H1 (cell line): ENCODE measurements around the gene B9D1. TPM values are rescaled to one million over a fixed set of nuclear protein-coding genes. Genes with fewer than 3 reads are reported as not detected.

Experiments
- CTCF ChIA-PET: fragments of 300-600 bp; sonication (Branson Sonifier 250); formaldehyde crosslinking; loops from one replicate; lab custom pipeline; 2021; ENCODE audit not compliant: partially characterized antibody; lab: Charles Lee
- POLR2A ChIA-PET: fragments of 300-600 bp; sonication (Branson Sonifier 250); formaldehyde crosslinking; loops from one replicate; lab custom pipeline; 2021; ENCODE audit warnings: inconsistent platforms; ENCODE audit not compliant: partially characterized antibody; lab: Charles Lee
- DNase-seq, 2 experiments: peaks; one replicate each; pipeline versions ENCODE4 v3.0.0 to v3.0.0-alpha.2; 2010 to 2022; ENCODE audit warnings: low spot score in 2 of 2, low read depth in 1 of 2, mixed read lengths in 1 of 2
- FAIRE-seq: peaks from 2 replicates; lab custom pipeline; 2011; peaks lifted over from hg19 to GRCh38; lab: Jason Lieb, UNC
- H2AFZ ChIP-seq: 2 replicates; pipeline ENCODE4 v1.8.1; 2012; ENCODE audit warnings: low read length, inconsistent platforms
- H2AK5ac ChIP-seq: 2 replicates; pipeline ENCODE4 v1.6.1; 2013; ENCODE audit warnings: low read depth, low read length
- H2BK120ac ChIP-seq: replicated peaks from 2 replicates; pipeline ENCODE3; 2013; ENCODE audit warnings: low read depth, low read length, inconsistent platforms
- H2BK12ac ChIP-seq: 2 replicates; pipeline ENCODE4 v1.6.1; 2013; ENCODE audit warnings: low read depth, low read length
- H2BK15ac ChIP-seq: 2 replicates; pipeline ENCODE4 v1.6.1; 2013; ENCODE audit warnings: low read length
- H2BK20ac ChIP-seq: 2 replicates; pipeline ENCODE4 v1.6.1; 2013; ENCODE audit warnings: low read length
- H2BK5ac ChIP-seq: 2 replicates; pipeline ENCODE4 v1.6.1; 2013; ENCODE audit warnings: low read depth, low read length
- H3K14ac ChIP-seq: 2 replicates; pipeline ENCODE4 v1.6.1; 2013; ENCODE audit warnings: inconsistent platforms; ENCODE audit not compliant: insufficient read length
- H3K18ac ChIP-seq: 2 replicates; pipeline ENCODE4 v1.6.1; 2013; ENCODE audit warnings: low read length; ENCODE audit errors: extremely low read depth
- H3K23ac ChIP-seq: 2 replicates; pipeline ENCODE4 v1.6.1; 2013; ENCODE audit warnings: inconsistent platforms; ENCODE audit not compliant: insufficient read length
- H3K23me2 ChIP-seq: 2 replicates; pipeline ENCODE4 v1.6.1; 2013; ENCODE audit warnings: low read depth, low read length
- H3K27ac ChIP-seq: 2 replicates; pipeline ENCODE4 v1.6.1; 2011; ENCODE audit warnings: low read depth, low read length, inconsistent platforms
- H3K27me3 ChIP-seq, 4 experiments: replicated peaks in 1 of 4; 1 replicate in 1 of 4; 2 replicates in 3 of 4; pipeline versions ENCODE4 v1.6.1 to v1.8.1; 2011 to 2013; ENCODE audit warnings: low read length in 3 of 4, mild to moderate bottlenecking in 3 of 4, inconsistent platforms in 2 of 4, mixed read lengths in 2 of 4, moderate library complexity in 1 of 4; ENCODE audit not compliant: control insufficient read depth in 3 of 4, insufficient read depth in 3 of 4; ENCODE audit errors: extremely low read depth in 1 of 4
- H3K36me3 ChIP-seq, 4 experiments: 2 replicates each; pipeline versions ENCODE4 v1.6.1 to v1.8.1; 2011 to 2013; ENCODE audit warnings: mild to moderate bottlenecking in 4 of 4, low read length in 3 of 4, moderate library complexity in 2 of 4, control low read depth in 1 of 4, inconsistent platforms in 1 of 4; ENCODE audit not compliant: insufficient read depth in 4 of 4, control insufficient read depth in 2 of 4
- H3K4ac ChIP-seq: replicated peaks from 2 replicates; pipeline ENCODE3; 2013; ENCODE audit warnings: low read length, low read depth, mixed read lengths, inconsistent platforms; ENCODE audit not compliant: insufficient read length
- H3K4me1 ChIP-seq, 4 experiments: replicated peaks in 1 of 4; 1 replicate in 1 of 4; 2 replicates in 3 of 4; pipeline versions ENCODE4 v1.6.1 to v1.8.1; 2011 to 2013; ENCODE audit warnings: low read length in 3 of 4, inconsistent platforms in 2 of 4, mixed read lengths in 1 of 4; ENCODE audit not compliant: insufficient read depth in 4 of 4, control insufficient read depth in 3 of 4
- H3K4me2 ChIP-seq, 2 experiments: 2 replicates each; pipeline versions ENCODE4 v1.6.1 to v1.8.1; 2011 to 2013; ENCODE audit warnings: low read depth in 2 of 2, low read length in 2 of 2, control low read depth in 1 of 2, inconsistent platforms in 1 of 2, mild to moderate bottlenecking in 1 of 2; ENCODE audit not compliant: insufficient read depth in 1 of 2
- H3K4me3 ChIP-seq, 4 experiments: fragments of 200-600, 300-600 bp in 1 of 4; sonication (generic), shearing (Covaris generic), sonication (Bioruptor Twin) in 1 of 4; 2 replicates each; pipeline versions ENCODE4 v1.5.1 to v1.8.1; 2011 to 2016; ENCODE audit warnings: low read length in 4 of 4, low read depth in 3 of 4, control low read depth in 2 of 4, inconsistent platforms in 2 of 4, mild to moderate bottlenecking in 2 of 4, mixed read lengths in 1 of 4, moderate library complexity in 1 of 4; ENCODE audit not compliant: insufficient read depth in 2 of 4; ENCODE audit errors: extremely low read depth in 1 of 4
- H3K56ac ChIP-seq: replicated peaks from 2 replicates; pipeline ENCODE3; 2013; ENCODE audit warnings: low read depth, mild to moderate bottlenecking, mixed read lengths, low read length, inconsistent platforms; ENCODE audit not compliant: insufficient read length
- H3K79me1 ChIP-seq: 2 replicates; pipeline ENCODE4 v1.6.1; 2013; ENCODE audit warnings: low read depth, low read length, control low read depth
- H3K79me2 ChIP-seq, 2 experiments: 2 replicates each; pipeline versions ENCODE4 v1.6.1 to v1.8.1; 2012 to 2013; ENCODE audit warnings: low read length in 2 of 2, mild to moderate bottlenecking in 2 of 2, inconsistent platforms in 1 of 2; ENCODE audit not compliant: insufficient read depth in 2 of 2, control insufficient read depth in 1 of 2
- H3K9ac ChIP-seq, 4 experiments: replicated peaks in 1 of 4; 1 replicate in 1 of 4; 2 replicates in 3 of 4; pipeline versions ENCODE4 v1.6.1 to v1.8.1; 2011 to 2013; ENCODE audit warnings: low read depth in 3 of 4, low read length in 3 of 4, control low read depth in 2 of 4, mild to moderate bottlenecking in 2 of 4, moderate library complexity in 2 of 4, inconsistent platforms in 1 of 4; ENCODE audit errors: extremely low read depth in 1 of 4
- H3K9me3 ChIP-seq, 2 experiments: 2 replicates each; pipeline versions ENCODE4 v1.6.1 to v1.8.1; 2012 to 2013; ENCODE audit warnings: mild to moderate bottlenecking in 2 of 2, moderate library complexity in 2 of 2, control low read depth in 1 of 2, inconsistent platforms in 1 of 2, low read depth in 1 of 2, low read length in 1 of 2, mixed read lengths in 1 of 2; ENCODE audit not compliant: insufficient read depth in 2 of 2
- H4K20me1 ChIP-seq, 2 experiments: replicated peaks in 1 of 2; 2 replicates each; pipeline versions ENCODE3 to v1.8.1; 2011 to 2013; ENCODE audit warnings: inconsistent platforms in 2 of 2, low read length in 2 of 2, mild to moderate bottlenecking in 1 of 2; ENCODE audit not compliant: insufficient read depth in 2 of 2, control insufficient read depth in 1 of 2
- H4K5ac ChIP-seq: 2 replicates; pipeline ENCODE4 v1.6.1; 2013; ENCODE audit warnings: low read length, low read depth, mixed read lengths, inconsistent platforms; ENCODE audit not compliant: insufficient read length
- H4K8ac ChIP-seq: 2 replicates; pipeline ENCODE4 v1.8.0; 2013; ENCODE audit warnings: mild to moderate bottlenecking, moderate library complexity, low read length, inconsistent platforms; ENCODE audit not compliant: insufficient read depth; ENCODE audit errors: extremely low read depth
- H4K91ac ChIP-seq: replicated peaks from 2 replicates; pipeline ENCODE3; 2013; ENCODE audit warnings: low read length, mixed read lengths, inconsistent platforms; ENCODE audit not compliant: insufficient read length
- ASH2L ChIP-seq: fragments of 200-600, 300-600 bp; sonication (generic); IDR thresholded peaks from one replicate; pipeline ENCODE4 v1.7.1; 2017; ENCODE audit warnings: low read length
- BACH1 ChIP-seq: IDR thresholded peaks from 2 replicates; pipeline ENCODE4 v1.6.1; 2012; ENCODE audit warnings: low read length, improper control_type of control experiment
- CBX5 ChIP-seq: fragments of 300-800, 300-1000 bp; sonication (generic); IDR thresholded peaks from 2 replicates; pipeline ENCODE4 v1.7.1; 2016; ENCODE audit warnings: antibody characterized with exemption, low read length, low read depth
- FOSL1 ChIP-seq: IDR thresholded peaks from 2 replicates; pipeline ENCODE4 v1.6.1; 2011; ENCODE audit warnings: mild to moderate bottlenecking, low read depth, low read length, moderate library complexity; ENCODE audit not compliant: insufficient read depth
- HDAC2 ChIP-seq, 2 experiments: fragments of 300-600 bp in 1 of 2; sonication (generic) in 1 of 2; IDR thresholded peaks; 2 replicates each; pipeline ENCODE4 v1.6.1; 2011 to 2012; ENCODE audit warnings: low read depth in 2 of 2, low read length in 2 of 2, mild to moderate bottlenecking in 2 of 2, moderate library complexity in 2 of 2, borderline replicate concordance in 1 of 2, inconsistent platforms in 1 of 2
- MAFK ChIP-seq: IDR thresholded peaks from 2 replicates; pipeline ENCODE4 v1.6.1; 2012; ENCODE audit warnings: low read depth, mild to moderate bottlenecking, improper control_type of control experiment, low read length
- RBBP5 ChIP-seq: IDR thresholded peaks from 2 replicates; pipeline ENCODE4 v1.7.1; 2012; ENCODE audit warnings: low read depth, mild to moderate bottlenecking, inconsistent platforms, low read length, moderate library complexity, borderline replicate concordance
- SAP30 ChIP-seq: fragments of 300-600 bp; sonication (generic); IDR thresholded peaks from 2 replicates; pipeline ENCODE4 v1.7.1; 2012; ENCODE audit warnings: low read length, moderate library complexity, mild to moderate bottlenecking, inconsistent platforms; ENCODE audit not compliant: insufficient read depth, insufficient replicate concordance
- SIN3A ChIP-seq, 2 experiments: IDR thresholded peaks in 1 of 2; conservative IDR thresholded peaks in 1 of 2; 2 replicates each; pipeline ENCODE4 v1.6.1; 2011 to 2012; ENCODE audit warnings: low read length in 2 of 2, improper control_type of control experiment in 1 of 2, low read depth in 1 of 2, mild to moderate bottlenecking in 1 of 2
- SIX5 ChIP-seq: IDR thresholded peaks from 2 replicates; pipeline ENCODE4 v1.6.1; 2011; ENCODE audit warnings: mild to moderate bottlenecking, low read depth, low read length
- SUZ12 ChIP-seq: fragments of 200-600 bp; sonication (generic); IDR thresholded peaks from 2 replicates; pipeline ENCODE4 v1.6.1; 2012; ENCODE audit warnings: mild to moderate bottlenecking, inconsistent platforms, low read length, moderate library complexity, mixed read lengths
- WGBS, 2 experiments: shearing (Covaris generic) in 1 of 2; methylation state at CpG; one replicate each; pipeline versions ENCODE4 v1.1.6 to v1.1.7; 2013 to 2015; ENCODE audit warnings: low lambda C conversion rate in 2 of 2, mixed read lengths in 2 of 2, inconsistent platforms in 1 of 2, low coverage in 1 of 2, missing lambda C conversion rate in 1 of 2; ENCODE audit not compliant: insufficient replicate concordance in 2 of 2, insufficient coverage in 1 of 2, insufficient read length in 1 of 2; ENCODE audit errors: extremely low coverage in 1 of 2, missing lambda C conversion rate in 1 of 2; 5-methylcytosine and 5-hydroxymethylcytosine counted together
- polyA plus RNA-seq, 7 experiments: library from polyadenylated mRNA; depleted of rRNA in 3 of 7; stranded (reverse) in 5 of 7; unstranded in 2 of 7; fragments of >200 nt in 5 of 7; fragments of 200-250 nt in 2 of 7; gene quantifications; 1 replicate in 5 of 7; 2 replicates in 1 of 7; 4 replicates in 1 of 7; pipeline versions ENCODE4 v1.2.1 to v1.2.3, GENCODE V29; 2011 to 2013; ENCODE audit warnings: missing spikeins in 2 of 7, mixed read lengths in 2 of 7
- total RNA-seq: library from RNA; stranded (reverse); fragmentation: NEBNext Ultra II Directional; extraction: Animal tissue kit (Norgen Biotek cat#: 25700); gene quantifications from 2 replicates; pipeline ENCODE4 v1.2.1, GENCODE V29; 2021

Gene B9D1
- total and polyA plus RNA-seq, 2 of the 8 experiments (the other 6 are each of a cell fraction or from before 2014, with no cell fraction given), result 24.6 to 65.7 TPM

GRCh38 chr17:19380481-19381301 lies 18.2 kb upstream of the B9D1 start:
- Histone ChIP-seq H2AFZ (no peak overlapping the region), H4K91ac (no peak overlapping the region), H4K8ac (no peak overlapping the region), H3K4me2 (no peak overlapping the region), H2BK15ac (no peak overlapping the region), H3K9me3 (no peaks in the 10 kb centered on the region), H3K36me3 (peaks cover 33 to 61% (median 40%) of the 10 kb centered on the region in 4 experiments), H2BK12ac (no peak overlapping the region), H3K56ac (no peak overlapping the region), H2BK5ac (no peak overlapping the region), H3K4me1 (peaks cover 0 to 9% (median 4%) of the 10 kb centered on the region in 4 experiments), H3K4ac (no peak overlapping the region), H4K20me1 (peaks cover 3 to 27% of the 10 kb centered on the region in 2 experiments), H3K14ac (no peak overlapping the region), H4K5ac (no peak overlapping the region), H3K79me1 (peaks cover 13% of the 10 kb centered on the region), H3K23me2 (peaks cover 8% of the 10 kb centered on the region; the same call in 1 of the 2 replicates), H3K27me3 (no peaks in the 10 kb centered on the region), H2AK5ac (no peak overlapping the region), H3K27ac (peak overlapping the region; percentile 33; the same call in 1 of the 2 replicates), H3K23ac (no peak overlapping the region), H3K79me2 (peaks cover 0 to 30% of the 10 kb centered on the region in 2 experiments; a peak in 2 of 4 replicates), H2BK120ac (no peak overlapping the region), H2BK20ac (no peak overlapping the region), H3K18ac (no peak overlapping the region), H3K9ac (no peak overlapping the region), H3K4me3 (no peak overlapping the region)
- ChIA-PET POLR2A (interaction anchor here (0.6 to 3.8 kb wide), 4 partner anchors 9 to 836 kb away, joined by 4 to 17 read pairs (median 4); no protein-coding TSS in a partner anchor), CTCF (interaction anchor here (1.0 to 2.0 kb wide), 5 partner anchors 15 to 133 kb away, joined by 3 to 7 read pairs (median 3); no protein-coding TSS in a partner anchor)
- FAIRE-seq (no peak), DNase-seq (no peak)
- 96% methylated on average over 29 of the region's 29 CpGs; no CpG with 5 or more reads in 1 of the 2 experiments for WGBS, 2 experiments
- TF ChIP-seq SAP30, result no peak
- no peak for TF ChIP-seq RBBP5
- no peak for TF ChIP-seq FOSL1
- no peak for TF ChIP-seq CBX5
- TF ChIP-seq BACH1, result no peak
- TF ChIP-seq HDAC2 (IDR thresholded peaks at IDR 0.05; ENCODE audit: borderline replicate concordance in 1 of 2, low read depth in 2 of 2, low read length in 2 of 2), result no peak
- TF ChIP-seq ASH2L, result no peak
- no peak for TF ChIP-seq SUZ12
- no peak for TF ChIP-seq MAFK
- no peak for TF ChIP-seq SIX5
- no peak for TF ChIP-seq SIN3A (conservative IDR thresholded peaks at IDR 0.05 in 1 of 2, IDR thresholded peaks at IDR 0.05 in 1 of 2; ENCODE audit: low read depth in 1 of 2, low read length in 2 of 2)
